K562 (cell line): ENCODE results near the gene XKR3. TPM values are rescaled to one million over a fixed set of nuclear protein-coding genes. Genes with fewer than 3 reads are reported as not detected.

Experiments used
- ADNP ChIP-seq: fragments of 200-800 bp; sonication (Bioruptor generic); IDR thresholded peaks from 2 replicates; pipeline ENCODE4 v1.6.1; 2016; ENCODE audit warnings: missing genetic modification characterization, missing compliant biosample characterization
- ARID1B ChIP-seq: fragments of 450-650 bp; IDR thresholded peaks from 2 replicates; pipeline ENCODE4 v1.6.1; 2016; ENCODE audit warnings: antibody characterized with exemption, mild to moderate bottlenecking, inconsistent platforms
- ATF7 ChIP-seq: fragments of 450-650 bp; IDR thresholded peaks from 2 replicates; pipeline ENCODE4 v1.7.1; 2014; ENCODE audit warnings: mild to moderate bottlenecking, moderate library complexity
- BCL6 ChIP-seq: fragments of 250-450 bp; sonication (Bioruptor Pico); IDR thresholded peaks from 2 replicates; pipeline ENCODE4 v1.4.0; 2020
- FOSL1 ChIP-seq: fragments of 200-800 bp; sonication (Bioruptor generic); conservative IDR thresholded peaks from 2 replicates; pipeline ENCODE4 v1.6.1; 2016; ENCODE audit warnings: missing genetic modification characterization, missing compliant biosample characterization
- JUND ChIP-seq, 2 experiments: IDR thresholded peaks; 2 replicates in 1 of 2; 3 replicates in 1 of 2; pipeline ENCODE4 v1.6.1; 2011; ENCODE audit warnings: borderline replicate concordance in 2 of 2, low read depth in 2 of 2, low read length in 2 of 2, improper control_type of control experiment in 1 of 2, missing biosample characterization in 1 of 2, missing genetic modification characterization in 1 of 2, missing genetic modification reagents in 1 of 2
- LCOR ChIP-seq: sonication (generic); formaldehyde crosslinking; IDR thresholded peaks from 2 replicates; pipeline ENCODE4 v1.8.0; 2022; ENCODE audit warnings: mild to moderate bottlenecking, missing genetic modification reagents
- MAFF ChIP-seq: IDR thresholded peaks from 2 replicates; pipeline ENCODE4 v1.6.1; 2012; ENCODE audit warnings: low read length, improper control_type of control experiment
- MEF2D ChIP-seq: conservative IDR thresholded peaks from 2 replicates; pipeline ENCODE4 v1.6.1; 2016; ENCODE audit warnings: low read depth, missing genetic modification characterization, missing compliant biosample characterization
- MYBL2 ChIP-seq, 2 experiments: fragments of 450-650 bp in 1 of 2; sonication (generic) in 1 of 2; formaldehyde crosslinking in 1 of 2; IDR thresholded peaks; 2 replicates each; pipeline versions ENCODE4 v1.6.1 to v1.8.1; 2017 to 2022; ENCODE audit warnings: borderline replicate concordance in 1 of 2, inconsistent platforms in 1 of 2, low read depth in 1 of 2, mild to moderate bottlenecking in 1 of 2, missing genetic modification reagents in 1 of 2, moderate library complexity in 1 of 2
- NR0B1 ChIP-seq: fragments of 450-650 bp; IDR thresholded peaks from one replicate; pipeline ENCODE4 v1.6.1; 2018; ENCODE audit warnings: mild to moderate bottlenecking, moderate library complexity; ENCODE audit not compliant: partially characterized antibody
- NR1H2 ChIP-seq: sonication (generic); formaldehyde crosslinking; IDR thresholded peaks from 2 replicates; pipeline ENCODE4 v1.4.0; 2020; ENCODE audit warnings: mild to moderate bottlenecking, missing genetic modification reagents
- RCOR1 ChIP-seq, 2 experiments: IDR thresholded peaks; 2 replicates each; pipeline ENCODE4 v1.6.1; 2012; ENCODE audit warnings: low read depth in 2 of 2, low read length in 2 of 2, borderline replicate concordance in 1 of 2, improper control_type of control experiment in 1 of 2
- SMARCE1 ChIP-seq: fragments of 450-650 bp; IDR thresholded peaks from 2 replicates; pipeline ENCODE4 v1.7.1; 2016; ENCODE audit warnings: mild to moderate bottlenecking
- TBL1XR1 ChIP-seq, 2 experiments: IDR thresholded peaks; 2 replicates each; pipeline ENCODE4 v1.6.1; 2012; ENCODE audit warnings: improper control_type of control experiment in 2 of 2, low read length in 2 of 2, mild to moderate bottlenecking in 1 of 2
- ZEB2 ChIP-seq: fragments of 450-650 bp; IDR thresholded peaks from 2 replicates; pipeline ENCODE4 v1.6.1; 2016
- ZNF24 ChIP-seq: fragments of 450-650 bp; IDR thresholded peaks from 2 replicates; pipeline ENCODE4 v1.6.1; 2016
- polyA plus RNA-seq, 8 experiments: library from polyadenylated mRNA; depleted of rRNA in 4 of 8; stranded (reverse) in 5 of 8; unstranded in 3 of 8; fragments of >200 nt; fragmentation: Nextera tagmentation in 2 of 8; fragmentation: Illumina TruSeq in 1 of 8; extraction: Ambion mirVana in 2 of 8; extraction: Trizol in 1 of 8; gene quantifications; 2 replicates each; pipeline versions ENCODE4 v1.2.1 to v1.2.3, GENCODE V29; 2011 to 2014; ENCODE audit warnings: inconsistent platforms in 1 of 8, missing spikeins in 1 of 8
- total RNA-seq, 7 experiments: library from RNA; depleted of rRNA in 6 of 7; stranded (reverse); fragments of >200 nt in 6 of 7; fragmentation: Illumina TruSeq in 2 of 7; extraction: Trizol in 2 of 7; gene quantifications; 2 replicates each; pipeline versions ENCODE4 v1.2.1 to v1.2.3, GENCODE V29; 2011 to 2021; ENCODE audit warnings: low replicate concordance in 1 of 7
- TF ChIP-seq, protein P1 (sequence below): fragments of 450-650 bp; IDR thresholded peaks from 2 replicates; pipeline ENCODE4 v1.6.1; 2016; ENCODE audit warnings: low read depth, mild to moderate bottlenecking, moderate library complexity

The XKR3 gene
- total and polyA plus RNA-seq, 9 of the 15 experiments (the other 6 are each of a cell fraction or from before 2014, with no cell fraction given): 3.5 to 11.5 (median 7.1) TPM

DNA sequence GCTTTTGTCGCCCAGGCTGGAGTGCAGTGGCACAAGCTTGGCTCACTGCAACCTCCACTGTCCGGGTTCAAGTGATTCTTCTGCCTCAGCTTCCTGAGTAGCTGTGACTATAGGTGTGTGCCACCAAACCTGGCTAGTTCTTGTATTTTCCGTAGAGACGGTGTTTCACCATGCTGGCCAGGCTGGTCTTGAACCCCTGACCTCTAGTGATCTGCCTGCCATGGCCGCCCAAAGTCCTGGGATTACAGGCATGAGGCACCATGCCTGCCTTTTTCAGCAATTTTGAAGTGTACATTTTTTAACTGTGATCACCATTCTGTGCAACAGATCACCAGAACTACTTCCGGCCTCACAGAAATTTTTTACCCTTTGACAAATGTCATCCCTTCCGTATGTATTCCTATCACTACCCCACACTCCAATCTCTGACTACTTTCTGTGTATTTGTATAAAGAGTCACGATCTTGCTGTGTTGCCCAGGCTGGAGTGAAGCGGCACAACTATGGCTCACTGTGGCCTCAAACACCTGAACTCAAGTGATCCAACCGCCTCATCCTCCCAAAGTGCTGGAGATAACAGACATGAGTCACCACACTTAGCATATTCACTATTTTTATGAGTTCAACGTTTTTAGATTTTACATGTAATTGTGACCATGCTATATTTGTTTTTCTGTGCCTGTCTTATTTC, 44.0 kb downstream of the XKR3 start (continued):
- no peak for TF ChIP-seq NR0B1
- peak; percentile 96 for TF ChIP-seq JUND (IDR thresholded peaks at IDR 0.05; ENCODE audit: borderline replicate concordance, low read depth, low read length)
- peak; percentile 98 for TF ChIP-seq JUND (tag; IDR thresholded peaks at IDR 0.05; ENCODE audit: borderline replicate concordance, low read depth, low read length)
- 0 out of 4 replicates have a peak, but pooled peaks of 1 of the 2 experiments have one; percentile 39 for TF ChIP-seq TBL1XR1 (IDR thresholded peaks at IDR 0.05; ENCODE audit: low read length in 2 of 2)
- TF ChIP-seq RCOR1 (IDR thresholded peaks at IDR 0.05; ENCODE audit: borderline replicate concordance in 1 of 2, low read depth in 2 of 2, low read length in 2 of 2): peak in 1 of 2 experiments; percentile 58; a peak in 1 of 4 replicates
- TF ChIP-seq ZNF24: peak; percentile 53; the same call in 1 of the 2 replicates
- TF ChIP-seq ARID1B: peak; percentile 81
- peak; percentile 61; the same call in 1 of the 2 replicates for TF ChIP-seq ADNP
- TF ChIP-seq ZEB2: peak; percentile 80; the same call in 1 of the 2 replicates
- peak; percentile 86 for TF ChIP-seq SMARCE1
- peak; percentile 41; the same call in 1 of the 2 replicates for TF ChIP-seq ATF7
- TF ChIP-seq FOSL1 (tag): peak; percentile 95
- TF ChIP-seq NR1H2 (CRISPR knock-in tag): no peak
- no peak; the same call in 1 of the 2 replicates for TF ChIP-seq BCL6 (CRISPR knock-in tag)
- 0 out of 2 replicates have a peak, but pooled peaks have one; percentile 12 for TF ChIP-seq MEF2D
- TF ChIP-seq MYBL2 (IDR thresholded peaks at IDR 0.05; ENCODE audit: low read depth): no peak
- 0 out of 2 replicates have a peak, but pooled peaks have one; percentile 53 for TF ChIP-seq MYBL2 (CRISPR knock-in tag; IDR thresholded peaks at IDR 0.05; ENCODE audit: borderline replicate concordance)
- TF ChIP-seq, protein P1, sequence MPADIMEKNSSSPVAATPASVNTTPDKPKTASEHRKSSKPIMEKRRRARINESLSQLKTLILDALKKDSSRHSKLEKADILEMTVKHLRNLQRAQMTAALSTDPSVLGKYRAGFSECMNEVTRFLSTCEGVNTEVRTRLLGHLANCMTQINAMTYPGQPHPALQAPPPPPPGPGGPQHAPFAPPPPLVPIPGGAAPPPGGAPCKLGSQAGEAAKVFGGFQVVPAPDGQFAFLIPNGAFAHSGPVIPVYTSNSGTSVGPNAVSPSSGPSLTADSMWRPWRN: peak; percentile 56; the same call in 1 of the 2 replicates
- 0 out of 2 replicates have a peak, but pooled peaks have one; percentile 21 for TF ChIP-seq LCOR (CRISPR knock-in tag)
- peak; percentile 12 for TF ChIP-seq MAFF
